Right lobe of liver (tissue), 4 donors: ENCODE measurements around the gene IGSF21.

ENCODE experiments used
- CTCF ChIP-seq, 4 donors: fragments of 200-600 bp in 3 of 4; fragments of 450-650 bp in 1 of 4; IDR thresholded peaks; one replicate each; pipeline versions ENCODE4 v1.5.1 to v1.8.0; 2016 to 2022; ENCODE audit warnings: antibody characterized with exemption in 4 of 4, mild to moderate bottlenecking in 2 of 4
- POLR2A ChIP-seq: fragments of 450-650 bp; IDR thresholded peaks from one replicate; pipeline ENCODE4 v1.6.1; 2017; ENCODE audit warnings: antibody characterized with exemption, mild to moderate bottlenecking
- donor health status: DM: no; HTN: no; CAD: no.
- donor health status: DM: no; HTN: no; CAD: no.
- donor health status: DM: no; HTN: yes; CAD: no.

DNA sequence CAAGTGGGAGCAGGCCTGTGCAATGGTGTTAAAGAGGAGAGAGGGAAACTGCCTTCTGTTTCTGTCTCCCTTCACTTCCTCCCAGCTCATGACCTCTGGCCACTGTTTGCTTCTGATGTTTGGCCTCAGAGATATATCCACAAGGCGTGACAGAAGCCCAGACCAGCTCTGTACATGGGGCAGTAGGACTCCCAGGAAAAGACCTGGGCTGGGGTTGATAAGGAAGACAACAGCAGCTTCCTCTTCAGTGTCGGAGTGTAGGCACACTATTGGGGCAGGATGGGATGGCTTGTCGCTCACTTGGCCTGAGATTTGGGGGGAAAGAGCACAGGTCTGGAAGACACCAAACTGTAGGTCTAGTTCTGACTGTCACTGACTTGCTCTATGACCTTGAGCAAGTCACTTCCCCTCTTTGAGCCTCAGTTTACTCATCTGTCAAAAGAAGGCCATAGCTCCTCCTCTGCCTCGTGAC, 305.3 kb downstream of the IGSF21 start:
- TF ChIP-seq CTCF (IDR thresholded peaks at IDR 0.05) (no peak), POLR2A (no peak)
